ENCODE measurements around the gene KMT2B. TPM values are rescaled to one million over a fixed set of nuclear protein-coding genes. Genes with fewer than 3 reads are reported as not detected.

The KMT2B gene
- total RNA-seq, 1 experiment from 2014 or later = 32.2 TPM

GRCh38 chr19:35780717-35781116 lies 62.9 kb downstream of the KMT2B start:
- H3K4me2 ChIP-seq = no peak overlapping the region
- DNase-seq = no peak
- H4K20me1 ChIP-seq (ENCODE audit: insufficient read depth) = no peaks in the 10 kb centered on the region
- intact Hi-C loops (cut with micrococcal nuclease; ENCODE audit: unreplicated experiment) = no loop called here
- BruUV-seq (replicated peaks) = no TSS peak
- H3F3A ChIP-seq (ENCODE audit: insufficient read depth, low read depth) = 0 out of 2 replicates have a peak, but pooled peaks cover 9% of the 10 kb centered on the region
- no peak overlapping the region for H2AFZ ChIP-seq
- no peaks in the 10 kb centered on the region for H3K9me2 ChIP-seq (ENCODE audit: insufficient read depth)
- no peaks in the 10 kb centered on the region for H3K79me2 ChIP-seq (ENCODE audit: low read depth)
- H3K4me1 ChIP-seq (replicated peaks; ENCODE audit: insufficient read depth) = no peaks in the 10 kb centered on the region
- H3K9me3 ChIP-seq (ENCODE audit: insufficient read depth, low read depth) = no peaks in the 10 kb centered on the region
- H3K27me3 ChIP-seq (ENCODE audit: insufficient read depth, low read depth) = no peaks in the 10 kb centered on the region; the same call in 1 of the 2 replicates
- H3K4me3 ChIP-seq = no peak overlapping the region
- H3K36me3 ChIP-seq (ENCODE audit: low read depth) = no peaks in the 10 kb centered on the region
- no peak overlapping the region for H3K27ac ChIP-seq
- ChIA-PET CTCF (no interaction called here), POLR2A (ENCODE audit: unreplicated experiment) (no interaction called here)
- TF ChIP-seq EZH2 (IDR thresholded peaks at IDR 0.05; ENCODE audit: low read depth) (no peak), CTCF (conservative IDR thresholded peaks at IDR 0.05) (no peak)

- H3K27ac ChIP-seq = no peak overlapping the region
- DNase-seq = no peak
- CTCF ChIA-PET = no interaction called here
- POLR2A ChIA-PET (ENCODE audit: unreplicated experiment) = no interaction called here
- no peaks in the 10 kb centered on the region for H3K79me2 ChIP-seq (ENCODE audit: low read depth)
- no peaks in the 10 kb centered on the region; the same call in 1 of the 2 replicates for H3K27me3 ChIP-seq (ENCODE audit: insufficient read depth, low read depth)
- H2AFZ ChIP-seq = no peak overlapping the region
- H3K4me2 ChIP-seq = no peak overlapping the region
- TF ChIP-seq EZH2 (IDR thresholded peaks at IDR 0.05; ENCODE audit: low read depth) (no peak), CTCF (conservative IDR thresholded peaks at IDR 0.05) (no peak)
- no peaks in the 10 kb centered on the region for H3K36me3 ChIP-seq (ENCODE audit: low read depth)
- intact Hi-C loops (cut with micrococcal nuclease; ENCODE audit: unreplicated experiment) = no loop called here
- no TSS peak for BruUV-seq (replicated peaks)
- no peaks in the 10 kb centered on the region for H4K20me1 ChIP-seq (ENCODE audit: insufficient read depth)
- H3K9me3 ChIP-seq (ENCODE audit: insufficient read depth, low read depth) = no peaks in the 10 kb centered on the region
- H3K4me3 ChIP-seq = no peak overlapping the region
- 0 out of 2 replicates have a peak, but pooled peaks cover 4% of the 10 kb centered on the region for H3F3A ChIP-seq (ENCODE audit: insufficient read depth, low read depth)
- H3K4me1 ChIP-seq (replicated peaks; ENCODE audit: insufficient read depth) = no peaks in the 10 kb centered on the region
- no peaks in the 10 kb centered on the region for H3K9me2 ChIP-seq (ENCODE audit: insufficient read depth)
Observed at GRCh38 chr19:35781650-35782049, 63.8 kb downstream of the KMT2B start.

- CTCF ChIA-PET = no interaction called here
- Histone ChIP-seq H3K9me3 (ENCODE audit: insufficient read depth, low read depth) (no peaks in the 10 kb centered on the region), H2AFZ (no peak overlapping the region), H3K27ac (no peak overlapping the region), H3K4me1 (replicated peaks; ENCODE audit: insufficient read depth) (no peaks in the 10 kb centered on the region), H3K9me2 (ENCODE audit: insufficient read depth) (no peaks in the 10 kb centered on the region), H4K20me1 (ENCODE audit: insufficient read depth) (no peaks in the 10 kb centered on the region), H3F3A (ENCODE audit: insufficient read depth, low read depth) (0 out of 2 replicates have a peak, but pooled peaks cover 4% of the 10 kb centered on the region), H3K4me2 (no peak overlapping the region), H3K27me3 (ENCODE audit: insufficient read depth, low read depth) (peaks cover 8% of the 10 kb centered on the region; the same call in 1 of the 2 replicates), H3K36me3 (ENCODE audit: low read depth) (no peaks in the 10 kb centered on the region), H3K79me2 (ENCODE audit: low read depth) (no peaks in the 10 kb centered on the region), H3K4me3 (no peak overlapping the region)
- no TSS peak for BruUV-seq (replicated peaks)
- TF ChIP-seq CTCF (conservative IDR thresholded peaks at IDR 0.05) (no peak), EZH2 (IDR thresholded peaks at IDR 0.05; ENCODE audit: low read depth) (no peak)
- DNase-seq = no peak
- intact Hi-C loops (cut with micrococcal nuclease; ENCODE audit: unreplicated experiment) = no loop called here
- POLR2A ChIA-PET (ENCODE audit: unreplicated experiment) = no interaction called here
Observed at GRCh38 chr19:35782589-35782988, 64.8 kb downstream of the KMT2B start.

Measured in PC-9 (cell line).